Glutamatergic neuron (in vitro differentiated cells): ENCODE results near the gene DAB2IP. TPM values are rescaled to one million over a fixed set of nuclear protein-coding genes. Genes with fewer than 3 reads are reported as not detected.
A peak's percentile ranks its signal among the peaks of the same experiment; 100 is the strongest.

Experiments used
- DNase-seq: peaks from one replicate; pipeline ENCODE4 v3.0.0; 2022
- H3K27ac Mint-ChIP-seq: one replicate; pipeline ENCODE4 v1.8.0; 2020; ENCODE audit warnings: mild to moderate bottlenecking, mixed read lengths, inconsistent platforms; ENCODE audit not compliant: unreplicated experiment
- H3K27me3 Mint-ChIP-seq: one replicate; pipeline ENCODE4 v1.8.0; 2020; ENCODE audit warnings: mild to moderate bottlenecking, moderate library complexity, mixed read lengths, inconsistent platforms; ENCODE audit not compliant: unreplicated experiment
- H3K36me3 Mint-ChIP-seq: one replicate; pipeline ENCODE4 v1.8.0; 2020; ENCODE audit warnings: mild to moderate bottlenecking, mixed read lengths, inconsistent platforms; ENCODE audit not compliant: unreplicated experiment
- H3K4me1 Mint-ChIP-seq: one replicate; pipeline ENCODE4 v1.8.0; 2020; ENCODE audit warnings: mild to moderate bottlenecking, low read depth, mixed read lengths, inconsistent platforms; ENCODE audit not compliant: unreplicated experiment
- H3K4me3 Mint-ChIP-seq: one replicate; pipeline ENCODE4 v1.8.0; 2020; ENCODE audit warnings: mild to moderate bottlenecking, mixed read lengths, inconsistent platforms; ENCODE audit not compliant: unreplicated experiment
- H3K9me3 Mint-ChIP-seq: one replicate; pipeline ENCODE4 v1.8.0; 2020; ENCODE audit warnings: mild to moderate bottlenecking, moderate library complexity, mixed read lengths, inconsistent platforms; ENCODE audit not compliant: unreplicated experiment
- CTCF ChIP-seq: fragments of 200-600 bp; sonication (generic); IDR thresholded peaks from one replicate; pipeline ENCODE4 v1.5.0; 2021; ENCODE audit not compliant: partially characterized antibody, unreplicated experiment
- total RNA-seq: library from RNA; stranded (reverse); fragmentation: NEBNext Ultra II Directional; extraction: Animal tissue kit (Norgen Biotek cat#: 25700); gene quantifications from one replicate; pipeline ENCODE4 v1.2.1, GENCODE V29; 2021; ENCODE audit not compliant: unreplicated experiment

DAB2IP gene
- total RNA-seq, 1 donor from 2014 or later, result 32.9 TPM

- no peak for TF ChIP-seq CTCF
- Mint-ChIP-seq H3K4me1 (no peaks in the 10 kb centered on the region), H3K36me3 (no peaks in the 10 kb centered on the region), H3K27me3 (peaks cover 2% of the 10 kb centered on the region), H3K27ac (no peak overlapping the region), H3K9me3 (no peaks in the 10 kb centered on the region), H3K4me3 (no peak overlapping the region)
- DNase-seq, result no peak
Observed at GRCh38 chr9:121625590-121625989, 25.8 kb upstream of the DAB2IP start.

GRCh38 chr9:121626012-121626411, 25.4 kb upstream of the DAB2IP start:
- Mint-ChIP-seq H3K4me1 (no peaks in the 10 kb centered on the region), H3K36me3 (no peaks in the 10 kb centered on the region), H3K27ac (no peak overlapping the region), H3K27me3 (peaks cover 2% of the 10 kb centered on the region), H3K9me3 (no peaks in the 10 kb centered on the region), H3K4me3 (no peak overlapping the region)
- no peak for DNase-seq
- TF ChIP-seq CTCF, result no peak

- Mint-ChIP-seq H3K27ac (no peak overlapping the region), H3K27me3 (peaks cover 2% of the 10 kb centered on the region), H3K4me1 (no peaks in the 10 kb centered on the region), H3K4me3 (no peak overlapping the region), H3K36me3 (no peaks in the 10 kb centered on the region), H3K9me3 (no peaks in the 10 kb centered on the region)
- no peak for DNase-seq
- no peak for TF ChIP-seq CTCF
Observed at GRCh38 chr9:121627427-121627826, 24.0 kb upstream of the DAB2IP start.

GRCh38 chr9:121628401-121628800, 23.0 kb upstream of the DAB2IP start:
- Mint-ChIP-seq H3K36me3 (no peaks in the 10 kb centered on the region), H3K4me3 (no peak overlapping the region), H3K27ac (no peak overlapping the region), H3K4me1 (no peaks in the 10 kb centered on the region), H3K27me3 (peaks cover 4% of the 10 kb centered on the region), H3K9me3 (no peaks in the 10 kb centered on the region)
- no peak for DNase-seq
- TF ChIP-seq CTCF, result no peak

- no peaks in the 10 kb centered on the region for H3K36me3 Mint-ChIP-seq
- H3K27ac Mint-ChIP-seq, result no peak overlapping the region
- peak overlapping the region; percentile 23 for H3K4me3 Mint-ChIP-seq
- TF ChIP-seq CTCF, result no peak
- peaks cover 3% of the 10 kb centered on the region for H3K27me3 Mint-ChIP-seq
- DNase-seq, result no peak
- peaks cover 3% of the 10 kb centered on the region for H3K4me1 Mint-ChIP-seq
- no peaks in the 10 kb centered on the region for H3K9me3 Mint-ChIP-seq
Observed at GRCh38 chr9:121631115-121631514, 20.3 kb upstream of the DAB2IP start.
